OCI-LY7 (cell line): ENCODE results near the gene ZNF23.

Experiments used
- EZH2phosphoT487 ChIP-seq: fragments of 200-600 bp; sonication (generic); IDR thresholded peaks from 2 replicates; pipeline ENCODE4 v1.6.1; 2018; ENCODE audit warnings: low read depth, borderline replicate concordance, mild to moderate bottlenecking, mixed run types, antibody characterized with exemption, low read length, moderate library complexity, mixed read lengths
- TF ChIP-seq, protein P1 (sequence below): fragments of 200-600 bp; sonication (generic); conservative IDR thresholded peaks from 2 replicates; pipeline ENCODE4 v1.5.1; 2014; ENCODE audit warnings: mild to moderate bottlenecking, antibody characterized with exemption, low read length, moderate library complexity, mixed read lengths

DNA sequence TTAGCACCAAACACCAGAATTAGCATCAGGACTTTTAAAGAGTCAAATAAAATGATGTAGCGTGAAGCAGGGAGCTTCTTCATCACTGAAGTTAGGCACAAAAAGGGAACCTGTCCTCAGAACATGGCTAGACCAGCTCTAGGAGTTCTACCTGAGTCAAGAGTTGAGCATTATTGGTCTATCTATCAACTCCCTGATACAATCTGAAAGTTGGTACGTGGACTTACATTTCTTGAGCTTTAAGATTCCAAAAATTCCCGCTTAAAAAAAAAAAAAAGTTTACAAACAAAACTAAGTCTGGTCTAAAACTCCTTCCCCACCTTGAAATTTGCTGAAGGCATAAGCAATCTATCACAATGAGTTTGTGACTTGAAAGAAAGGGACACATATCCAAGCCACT is 32.5 kb downstream of the ZNF23 start:
- TF ChIP-seq, protein P1, sequence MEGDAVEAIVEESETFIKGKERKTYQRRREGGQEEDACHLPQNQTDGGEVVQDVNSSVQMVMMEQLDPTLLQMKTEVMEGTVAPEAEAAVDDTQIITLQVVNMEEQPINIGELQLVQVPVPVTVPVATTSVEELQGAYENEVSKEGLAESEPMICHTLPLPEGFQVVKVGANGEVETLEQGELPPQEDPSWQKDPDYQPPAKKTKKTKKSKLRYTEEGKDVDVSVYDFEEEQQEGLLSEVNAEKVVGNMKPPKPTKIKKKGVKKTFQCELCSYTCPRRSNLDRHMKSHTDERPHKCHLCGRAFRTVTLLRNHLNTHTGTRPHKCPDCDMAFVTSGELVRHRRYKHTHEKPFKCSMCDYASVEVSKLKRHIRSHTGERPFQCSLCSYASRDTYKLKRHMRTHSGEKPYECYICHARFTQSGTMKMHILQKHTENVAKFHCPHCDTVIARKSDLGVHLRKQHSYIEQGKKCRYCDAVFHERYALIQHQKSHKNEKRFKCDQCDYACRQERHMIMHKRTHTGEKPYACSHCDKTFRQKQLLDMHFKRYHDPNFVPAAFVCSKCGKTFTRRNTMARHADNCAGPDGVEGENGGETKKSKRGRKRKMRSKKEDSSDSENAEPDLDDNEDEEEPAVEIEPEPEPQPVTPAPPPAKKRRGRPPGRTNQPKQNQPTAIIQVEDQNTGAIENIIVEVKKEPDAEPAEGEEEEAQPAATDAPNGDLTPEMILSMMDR, result no peak
- TF ChIP-seq EZH2phosphoT487, result no peak
